HEK293 (cell line): ENCODE measurements around the gene PAK6.

Experiments used
- SALL2 ChIP-seq: fragments of 450-650 bp; formaldehyde crosslinking; IDR thresholded peaks from 2 replicates; pipeline ENCODE4 v1.5.0; 2017; ENCODE audit warnings: missing biosample characterization, mild to moderate bottlenecking, missing genetic modification characterization, borderline replicate concordance
- YY1 ChIP-seq: fragments of 450-650 bp; formaldehyde crosslinking; IDR thresholded peaks from 2 replicates; pipeline ENCODE4 v1.5.1; 2018; ENCODE audit warnings: missing biosample characterization, missing genetic modification characterization
- ZBTB21 ChIP-seq: fragments of 450-650 bp; formaldehyde crosslinking; IDR thresholded peaks from 2 replicates; pipeline ENCODE4 v1.5.1; 2017; ENCODE audit warnings: missing biosample characterization, missing genetic modification characterization
- ZBTB8A ChIP-seq: fragments of 450-650 bp; formaldehyde crosslinking; IDR thresholded peaks from 2 replicates; pipeline ENCODE4 v1.5.1; 2016; ENCODE audit warnings: missing biosample characterization, missing genetic modification characterization
- ZNF37A ChIP-seq: fragments of 450-650 bp; IDR thresholded peaks from 2 replicates; pipeline ENCODE4 v1.5.1; 2018; ENCODE audit warnings: missing biosample characterization, missing genetic modification characterization
- ZNF416 ChIP-seq: fragments of 450-650 bp; formaldehyde crosslinking; IDR thresholded peaks from 2 replicates; pipeline ENCODE4 v1.5.1; 2016; ENCODE audit warnings: missing biosample characterization, missing genetic modification characterization
- ZNF558 ChIP-seq: fragments of 450-650 bp; formaldehyde crosslinking; IDR thresholded peaks from 2 replicates; pipeline ENCODE4 v1.5.1; 2016; ENCODE audit warnings: missing biosample characterization, missing genetic modification characterization
- ZNF639 ChIP-seq: fragments of 450-650 bp; formaldehyde crosslinking; IDR thresholded peaks from 2 replicates; pipeline ENCODE4 v1.5.1; 2016; ENCODE audit warnings: missing biosample characterization, missing genetic modification characterization
- TF ChIP-seq, protein P1 (sequence below): fragments of 450-650 bp; formaldehyde crosslinking; IDR thresholded peaks from 2 replicates; pipeline ENCODE4 v1.5.1; 2016; ENCODE audit warnings: missing biosample characterization, missing genetic modification characterization

DNA sequence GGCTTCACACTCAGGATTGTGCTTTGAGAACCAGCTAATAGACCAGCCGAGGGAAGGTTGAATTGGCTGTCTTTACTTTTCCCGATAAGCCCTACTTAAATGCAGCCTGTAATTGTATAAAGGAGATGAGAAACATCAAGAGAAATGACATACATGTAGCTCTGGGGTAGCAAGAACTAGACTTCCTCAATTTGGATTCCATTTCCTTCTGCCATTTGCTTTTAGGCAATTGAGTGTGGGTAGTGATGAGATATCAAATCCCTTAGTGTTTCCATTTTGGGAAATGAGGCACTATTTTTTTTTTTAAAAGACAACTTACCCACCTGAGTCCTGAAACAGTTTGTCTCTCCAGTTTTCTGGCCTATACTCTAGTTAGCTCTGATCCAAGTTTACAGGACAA, 86.8 kb downstream of the PAK6 start:
- TF ChIP-seq, protein P1, sequence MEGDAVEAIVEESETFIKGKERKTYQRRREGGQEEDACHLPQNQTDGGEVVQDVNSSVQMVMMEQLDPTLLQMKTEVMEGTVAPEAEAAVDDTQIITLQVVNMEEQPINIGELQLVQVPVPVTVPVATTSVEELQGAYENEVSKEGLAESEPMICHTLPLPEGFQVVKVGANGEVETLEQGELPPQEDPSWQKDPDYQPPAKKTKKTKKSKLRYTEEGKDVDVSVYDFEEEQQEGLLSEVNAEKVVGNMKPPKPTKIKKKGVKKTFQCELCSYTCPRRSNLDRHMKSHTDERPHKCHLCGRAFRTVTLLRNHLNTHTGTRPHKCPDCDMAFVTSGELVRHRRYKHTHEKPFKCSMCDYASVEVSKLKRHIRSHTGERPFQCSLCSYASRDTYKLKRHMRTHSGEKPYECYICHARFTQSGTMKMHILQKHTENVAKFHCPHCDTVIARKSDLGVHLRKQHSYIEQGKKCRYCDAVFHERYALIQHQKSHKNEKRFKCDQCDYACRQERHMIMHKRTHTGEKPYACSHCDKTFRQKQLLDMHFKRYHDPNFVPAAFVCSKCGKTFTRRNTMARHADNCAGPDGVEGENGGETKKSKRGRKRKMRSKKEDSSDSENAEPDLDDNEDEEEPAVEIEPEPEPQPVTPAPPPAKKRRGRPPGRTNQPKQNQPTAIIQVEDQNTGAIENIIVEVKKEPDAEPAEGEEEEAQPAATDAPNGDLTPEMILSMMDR (tag by site-specific recombination): no peak
- TF ChIP-seq SALL2 (tag by site-specific recombination) (no peak), ZNF639 (tag by site-specific recombination) (no peak), YY1 (tag by site-specific recombination) (no peak), ZNF37A (tag by site-specific recombination) (no peak), ZBTB8A (tag by site-specific recombination) (no peak), ZNF416 (no peak), ZNF558 (tag by site-specific recombination) (no peak), ZBTB21 (tag by site-specific recombination) (no peak)
